Islet precursor cell (in vitro differentiated cells): ENCODE measurements around the gene SLC26A1.

ENCODE experiments used
- DNase-seq: peaks from one replicate; pipeline ENCODE4 v3.0.0-alpha.2; 2018

The SLC26A1 gene, protein sequence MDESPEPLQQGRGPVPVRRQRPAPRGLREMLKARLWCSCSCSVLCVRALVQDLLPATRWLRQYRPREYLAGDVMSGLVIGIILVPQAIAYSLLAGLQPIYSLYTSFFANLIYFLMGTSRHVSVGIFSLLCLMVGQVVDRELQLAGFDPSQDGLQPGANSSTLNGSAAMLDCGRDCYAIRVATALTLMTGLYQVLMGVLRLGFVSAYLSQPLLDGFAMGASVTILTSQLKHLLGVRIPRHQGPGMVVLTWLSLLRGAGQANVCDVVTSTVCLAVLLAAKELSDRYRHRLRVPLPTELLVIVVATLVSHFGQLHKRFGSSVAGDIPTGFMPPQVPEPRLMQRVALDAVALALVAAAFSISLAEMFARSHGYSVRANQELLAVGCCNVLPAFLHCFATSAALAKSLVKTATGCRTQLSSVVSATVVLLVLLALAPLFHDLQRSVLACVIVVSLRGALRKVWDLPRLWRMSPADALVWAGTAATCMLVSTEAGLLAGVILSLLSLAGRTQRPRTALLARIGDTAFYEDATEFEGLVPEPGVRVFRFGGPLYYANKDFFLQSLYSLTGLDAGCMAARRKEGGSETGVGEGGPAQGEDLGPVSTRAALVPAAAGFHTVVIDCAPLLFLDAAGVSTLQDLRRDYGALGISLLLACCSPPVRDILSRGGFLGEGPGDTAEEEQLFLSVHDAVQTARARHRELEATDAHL

DNA sequence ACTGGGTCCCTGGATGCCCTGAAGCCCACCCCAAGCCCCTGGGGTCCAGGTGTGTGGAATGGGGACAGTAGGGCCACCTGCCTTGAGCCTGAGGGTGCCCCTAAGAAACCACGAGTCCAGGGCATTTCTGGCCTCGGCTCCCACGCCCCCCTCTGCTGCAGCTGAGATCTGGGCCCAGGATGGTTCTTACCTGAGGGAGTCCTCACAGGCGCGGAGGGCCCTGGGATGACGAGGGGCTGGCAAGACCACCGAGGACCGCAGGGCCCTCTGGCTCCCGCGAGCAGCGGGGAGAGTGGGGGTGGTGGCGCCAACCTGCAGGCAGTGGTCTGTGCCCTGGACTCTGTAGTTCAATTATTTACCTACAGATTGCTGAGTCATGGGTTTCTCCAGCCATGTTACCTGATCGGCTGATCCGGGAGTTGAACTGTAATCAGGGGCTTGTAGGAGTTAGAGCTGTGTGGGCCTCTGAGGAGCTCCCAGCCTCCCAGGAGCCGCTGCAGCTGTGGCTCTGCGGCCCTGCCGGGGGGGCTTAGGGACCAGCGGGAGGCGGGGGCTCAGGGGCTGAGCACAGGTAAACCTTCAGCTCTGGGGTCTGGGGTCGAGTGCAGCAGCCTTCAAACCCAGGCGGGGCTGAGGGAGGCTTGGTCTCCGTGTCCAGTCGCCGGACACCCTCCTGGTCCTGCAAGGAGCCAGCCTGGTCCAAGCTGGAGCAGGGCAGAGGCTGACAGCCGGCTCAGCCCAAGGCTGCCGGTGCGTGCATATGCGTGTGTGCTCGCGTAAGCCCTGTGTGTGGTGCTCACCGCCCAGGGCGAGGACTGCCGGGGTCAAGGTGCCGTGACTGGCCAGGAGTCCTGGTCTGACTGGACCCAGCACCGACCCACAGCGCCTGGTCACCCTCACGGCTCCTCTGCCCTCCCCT lies at the start of gene SLC26A1:
Gene SLC26A1, minus strand, starts transcription at position 294 of the 919 bp plus-strand sequence. CDS start 1,701 bp downstream, outside the sequence.
- DNase-seq: no peak

DNA sequence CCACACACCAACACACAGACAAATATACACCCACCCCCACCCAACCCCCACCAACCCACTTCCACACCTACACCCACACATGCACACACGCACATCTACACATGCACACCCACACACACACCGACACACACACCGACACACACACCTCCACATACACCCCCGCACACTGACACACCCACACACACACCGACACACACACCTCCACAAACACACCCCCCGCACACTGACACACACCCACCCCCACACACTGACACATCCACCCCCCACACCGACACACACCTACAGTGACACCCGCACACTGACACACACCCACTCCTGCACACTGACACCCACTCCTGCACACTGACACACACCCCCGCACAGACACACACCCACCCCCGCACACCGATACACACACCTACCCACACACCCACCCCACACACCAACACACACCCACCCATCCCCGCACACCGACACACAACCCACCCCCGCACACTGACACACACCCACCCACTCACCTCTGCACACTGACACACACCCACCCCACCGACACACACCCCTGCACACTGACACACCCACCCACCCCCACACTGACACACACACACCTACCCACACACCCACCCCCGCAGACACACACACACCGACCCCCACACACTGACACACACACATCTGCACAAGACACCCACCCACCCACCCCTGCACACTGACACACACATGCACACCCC lies 49.3 kb upstream of the SLC26A1 start:
- DNase-seq: no peak

DNA sequence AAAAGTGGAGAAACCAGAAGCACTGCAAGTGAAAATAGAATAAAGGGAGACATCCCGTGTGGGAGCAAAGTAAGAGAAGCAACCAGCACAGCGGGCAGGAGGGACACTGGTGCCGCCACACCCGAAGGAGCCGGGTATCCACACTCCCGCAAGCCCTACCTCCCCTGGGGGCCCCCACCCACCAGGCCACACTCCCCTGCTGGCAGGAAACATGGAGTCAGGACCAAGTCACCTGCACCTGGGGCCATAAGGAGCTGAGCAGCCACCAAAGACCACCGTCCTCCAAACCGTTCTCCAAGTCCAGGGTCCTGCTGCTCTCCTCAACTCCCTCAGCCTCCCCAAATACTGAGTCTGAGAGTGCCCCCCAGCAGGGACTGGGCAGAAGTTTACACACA lies 48.7 kb upstream of the SLC26A1 start:
- DNase-seq: no peak

DNA sequence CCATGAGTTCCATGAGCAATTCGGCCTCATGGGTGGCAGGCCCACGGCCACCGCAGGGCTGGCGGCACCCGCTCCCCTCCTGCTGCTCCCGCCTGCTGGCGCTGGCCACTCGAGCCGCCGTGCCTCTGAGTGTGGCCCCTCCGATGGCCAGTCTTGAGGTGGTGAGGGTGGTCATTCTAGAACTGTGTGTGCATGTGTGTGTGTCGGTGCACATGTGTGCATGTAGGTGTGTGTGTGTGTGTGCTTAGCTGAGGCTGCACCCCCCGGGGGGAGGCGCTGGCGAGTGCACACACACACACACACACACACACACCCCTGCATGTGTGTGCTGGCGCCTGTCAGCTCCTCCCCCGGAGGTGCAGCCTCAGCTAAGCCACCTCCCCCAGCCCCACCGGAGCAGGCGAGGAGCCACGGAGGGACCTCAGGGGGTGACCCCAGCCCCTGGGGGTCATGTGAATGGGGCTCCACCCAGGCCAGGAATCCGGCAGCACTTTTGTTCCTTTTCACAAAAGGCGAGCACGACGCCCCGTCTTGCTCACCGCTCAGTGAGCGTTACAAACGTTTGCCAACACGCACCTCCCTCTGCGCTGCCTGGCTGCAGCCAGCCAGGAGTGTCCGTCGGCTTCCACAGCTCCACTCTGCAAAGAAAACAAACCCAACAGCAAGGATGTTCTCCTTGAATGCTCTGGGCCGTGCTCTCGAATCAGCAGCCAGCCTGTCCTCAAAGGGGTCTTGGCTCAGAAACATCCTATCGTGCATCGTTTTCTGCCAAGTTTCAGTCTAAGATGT lies 48.1 kb upstream of the SLC26A1 start:
- DNase-seq: no peak

DNA sequence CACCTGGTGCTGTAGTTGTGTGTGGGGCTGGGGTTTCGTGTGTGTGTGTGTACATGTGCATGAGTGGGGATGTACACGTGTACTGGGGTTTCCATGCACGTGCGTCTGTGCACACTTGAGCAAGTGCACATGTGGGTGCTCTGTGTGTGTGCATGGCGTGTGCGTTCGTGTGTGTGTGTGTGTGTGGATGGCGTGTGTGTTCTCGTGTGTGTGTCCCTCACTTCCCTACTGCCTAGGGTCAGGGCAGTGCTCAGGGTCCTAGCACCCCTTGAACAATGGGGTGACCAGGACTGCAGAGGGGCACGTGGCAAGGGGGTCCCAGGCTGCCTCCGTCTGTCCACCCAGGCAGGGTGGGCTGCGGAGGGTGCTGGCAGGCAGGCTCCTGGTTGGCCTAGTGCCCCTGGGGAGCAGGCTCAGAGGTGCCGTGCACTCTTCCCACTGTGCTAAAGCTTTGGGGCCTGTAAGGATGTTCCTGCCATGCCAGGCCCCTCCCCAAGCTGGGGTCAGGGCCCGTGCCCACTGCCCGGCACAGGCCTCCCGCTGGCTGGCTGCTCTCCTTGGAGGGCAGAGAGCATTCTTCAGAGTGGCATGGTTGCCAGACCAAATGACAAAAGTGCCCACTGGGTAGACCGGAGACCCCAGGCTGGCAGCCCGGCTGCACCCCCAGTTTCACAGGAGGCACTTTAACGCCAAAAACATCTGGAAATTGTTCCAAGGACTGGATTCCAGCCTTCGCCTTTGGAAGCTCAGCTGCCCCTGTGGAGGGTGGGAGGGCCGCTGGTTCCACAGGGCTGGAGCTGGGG lies 47.3 kb upstream of the SLC26A1 start:
- DNase-seq: no peak

DNA sequence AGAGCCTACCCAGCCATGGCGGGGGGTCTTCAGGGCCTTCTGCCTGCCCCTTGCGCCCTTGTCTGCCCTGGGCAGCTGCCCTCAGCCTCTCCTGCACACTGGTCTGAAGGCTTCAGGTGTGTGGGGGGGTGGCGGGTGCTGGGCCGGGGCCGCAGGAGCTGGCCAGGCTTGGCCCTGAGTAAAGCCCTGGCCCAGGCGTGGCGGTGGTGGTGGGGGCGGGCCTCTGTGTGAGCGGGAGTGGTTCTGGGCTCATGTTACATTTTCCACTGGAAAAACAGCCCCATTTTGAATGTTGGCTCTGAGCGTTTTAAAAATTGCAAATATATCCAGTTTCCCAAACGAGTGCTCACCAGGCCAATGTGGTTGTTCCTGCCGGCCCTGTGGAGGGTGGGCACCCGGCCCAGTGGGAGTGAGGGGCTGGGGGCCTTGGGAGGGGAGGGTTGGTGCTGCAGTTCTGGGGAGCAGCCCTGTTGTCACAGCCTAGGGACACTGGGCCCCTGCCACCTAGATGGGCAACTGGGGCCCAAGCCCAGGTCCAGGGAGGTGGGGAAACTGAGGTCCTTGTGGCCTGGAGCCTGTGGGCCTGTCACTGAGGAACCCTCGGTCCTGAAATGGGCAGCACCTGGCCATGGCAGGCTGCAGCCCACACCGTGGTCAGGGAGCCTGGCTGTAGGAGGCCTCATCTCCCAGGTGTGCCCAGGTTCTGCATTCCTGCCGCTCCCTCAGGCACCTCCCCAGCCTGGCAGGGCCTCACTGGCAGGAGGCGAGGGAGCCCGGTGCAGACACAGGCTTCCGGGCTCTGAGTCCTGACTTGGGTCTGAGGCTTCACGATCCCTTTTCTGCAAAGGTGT lies 46.5 kb upstream of the SLC26A1 start:
- DNase-seq: peak; percentile 77

DNA sequence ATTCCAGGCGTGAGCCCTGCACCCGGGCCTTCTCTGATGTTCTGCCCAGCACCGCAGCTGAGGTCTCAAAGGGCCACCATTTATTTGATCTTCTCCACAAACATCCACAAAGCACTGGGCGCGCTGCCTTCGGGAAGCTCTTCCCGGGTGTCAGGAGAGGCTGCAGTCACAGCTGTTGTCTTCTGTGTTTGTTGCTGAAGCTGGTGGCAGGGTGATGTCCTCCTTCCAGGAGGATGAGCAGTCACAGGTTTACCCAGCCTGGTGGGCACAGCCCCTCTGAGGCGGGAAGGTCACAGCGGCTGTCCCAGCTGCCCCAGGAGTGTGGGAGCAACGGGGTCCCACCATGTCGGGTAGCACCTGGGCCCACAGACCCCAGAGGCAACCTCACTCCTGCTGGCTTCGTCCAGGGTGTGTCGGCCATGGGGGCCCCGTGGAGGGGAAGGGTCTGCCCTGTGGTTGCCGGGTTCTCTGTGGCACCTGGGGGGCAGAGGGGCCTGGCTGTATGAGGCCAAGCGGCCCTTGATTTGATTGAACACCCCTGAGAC lies 45.8 kb upstream of the SLC26A1 start:
- no peak for DNase-seq

DNA sequence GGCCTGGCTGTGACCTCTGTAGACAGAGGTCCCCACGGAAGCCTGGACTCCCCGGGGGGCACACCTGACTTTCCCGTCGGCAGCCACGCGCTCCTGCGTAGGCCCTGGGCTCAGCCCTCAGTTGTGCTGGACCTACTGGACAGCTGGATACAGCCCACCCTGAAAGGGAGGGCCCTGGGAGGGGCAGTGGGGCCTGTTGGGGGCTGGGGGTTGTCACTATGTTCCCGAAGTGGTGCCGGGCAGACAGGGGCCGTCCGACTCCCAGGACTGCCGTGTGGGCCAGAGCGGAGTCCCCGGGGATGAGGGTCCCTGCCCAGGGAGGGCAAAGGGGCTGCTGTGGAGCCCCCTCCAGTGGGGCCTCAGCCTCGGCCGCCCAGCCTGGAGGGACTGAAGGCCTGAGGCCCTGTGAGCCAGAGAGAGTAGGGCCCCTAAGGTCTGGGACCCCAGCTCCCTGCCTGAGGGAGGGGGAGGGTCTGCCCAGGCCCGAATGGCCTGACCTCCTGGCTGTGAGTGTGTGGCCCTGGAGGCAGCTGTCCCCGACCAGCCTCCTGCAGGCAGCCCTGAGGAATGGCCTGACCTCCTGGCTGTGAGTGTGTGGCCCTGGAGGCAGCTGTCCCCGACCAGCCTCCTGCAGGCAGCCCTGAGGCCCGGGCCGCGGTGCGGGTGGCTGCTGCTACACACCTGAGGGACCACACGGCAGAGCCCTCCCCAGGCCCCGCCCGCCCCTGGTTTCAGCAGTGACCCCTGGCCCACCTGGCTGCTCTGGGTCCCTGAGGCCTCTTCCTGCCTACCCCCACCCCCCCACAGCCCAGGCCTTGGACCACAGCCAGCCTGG lies 44.0 kb upstream of the SLC26A1 start:
- DNase-seq: no peak

DNA sequence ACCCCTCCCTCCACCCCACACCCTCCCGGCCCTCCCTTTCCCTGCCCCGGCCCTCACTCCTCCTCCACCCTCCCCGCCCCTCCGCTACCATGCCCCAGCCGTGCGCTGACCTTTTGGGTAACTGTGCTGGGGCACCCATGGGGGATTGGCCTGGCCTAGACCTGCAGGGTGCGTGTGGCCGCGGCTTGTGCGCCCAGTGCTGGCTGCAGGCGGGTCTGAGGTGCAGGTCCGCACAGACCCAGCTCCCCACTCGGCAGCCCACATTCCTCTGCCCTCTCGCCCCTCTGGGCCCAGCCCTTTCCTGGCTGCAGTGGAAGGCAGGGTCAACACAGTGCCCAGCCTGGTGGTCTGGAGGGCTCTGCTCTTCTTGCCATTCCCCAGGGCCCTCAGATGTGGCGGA lies 42.9 kb upstream of the SLC26A1 start:
- DNase-seq: no peak

DNA sequence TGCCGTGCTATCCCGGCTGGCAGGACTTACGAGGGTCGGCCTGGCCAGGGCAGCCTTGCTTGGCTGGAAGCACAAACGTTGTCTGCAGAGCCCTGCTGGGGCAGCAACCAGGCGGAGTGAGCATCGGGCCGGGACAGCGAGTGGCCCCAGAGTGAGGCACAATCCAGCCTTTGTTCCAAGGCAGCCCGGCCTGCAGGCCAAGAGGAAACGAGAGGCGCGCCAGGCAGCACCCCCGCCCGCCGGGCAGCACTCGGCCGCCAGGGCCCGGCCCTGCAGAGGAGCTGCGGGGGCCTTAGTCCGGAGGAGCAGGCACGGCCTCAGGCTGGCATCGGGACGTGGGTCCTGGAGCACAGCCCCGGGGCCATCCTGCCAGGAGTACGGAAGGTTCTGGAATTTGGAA lies 42.3 kb upstream of the SLC26A1 start:
- no peak for DNase-seq

DNA sequence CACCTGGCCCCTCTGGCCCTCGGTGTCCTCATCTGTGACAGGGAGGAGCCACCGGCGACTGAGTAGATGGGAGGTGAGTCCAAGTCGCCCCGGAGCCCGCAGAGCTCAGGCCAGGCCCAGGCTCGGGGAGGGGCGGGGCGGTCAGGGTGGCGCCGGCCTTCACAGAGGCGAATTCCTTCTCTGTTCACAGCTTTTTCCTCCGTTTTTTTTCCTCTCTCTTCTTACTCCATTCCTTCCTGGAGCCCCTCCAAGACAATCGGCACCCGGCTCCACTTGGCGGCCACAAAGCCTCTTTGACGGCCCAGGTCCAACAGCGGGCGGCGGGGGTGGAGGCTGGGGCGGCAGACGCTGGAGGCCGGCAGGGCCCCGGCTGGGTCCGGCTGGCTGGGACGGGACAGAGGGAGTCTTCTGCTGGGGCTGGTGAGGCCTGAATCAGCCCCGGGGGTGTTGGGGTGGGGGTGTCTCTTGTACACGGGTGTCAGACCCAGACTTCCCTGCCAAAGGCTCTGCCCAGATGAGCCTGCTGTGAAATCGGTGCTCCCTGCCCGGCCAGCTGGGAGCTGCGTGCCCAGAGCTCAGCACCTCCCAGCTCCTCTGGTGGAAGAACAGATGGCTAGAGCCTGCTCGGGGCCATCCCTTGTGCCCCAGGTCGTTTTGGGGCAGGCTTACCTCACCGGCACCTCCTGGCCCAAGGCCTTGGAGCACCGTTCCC lies 40.8 kb upstream of the SLC26A1 start:
- DNase-seq: no peak

DNA sequence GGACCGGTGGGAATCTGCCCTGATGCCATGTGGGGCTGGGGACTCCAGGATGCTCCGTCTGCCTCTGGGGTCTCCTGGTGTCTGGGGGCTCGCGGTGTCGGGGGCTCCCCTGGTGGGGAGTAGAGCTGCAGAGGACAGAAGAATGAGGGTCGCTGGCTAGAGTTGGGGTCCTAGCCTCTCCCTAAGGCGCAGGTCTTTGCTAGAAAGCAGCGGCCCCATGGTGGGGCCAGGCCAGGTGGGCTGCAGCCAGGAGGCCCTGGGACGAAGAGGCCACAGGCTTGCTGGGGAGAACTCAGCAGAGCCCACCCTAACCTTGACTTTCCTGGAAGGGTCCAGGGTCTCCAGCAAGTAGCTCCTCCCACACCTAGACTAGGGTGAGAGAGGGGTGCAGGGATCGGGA lies 39.7 kb upstream of the SLC26A1 start:
- no peak for DNase-seq

DNA sequence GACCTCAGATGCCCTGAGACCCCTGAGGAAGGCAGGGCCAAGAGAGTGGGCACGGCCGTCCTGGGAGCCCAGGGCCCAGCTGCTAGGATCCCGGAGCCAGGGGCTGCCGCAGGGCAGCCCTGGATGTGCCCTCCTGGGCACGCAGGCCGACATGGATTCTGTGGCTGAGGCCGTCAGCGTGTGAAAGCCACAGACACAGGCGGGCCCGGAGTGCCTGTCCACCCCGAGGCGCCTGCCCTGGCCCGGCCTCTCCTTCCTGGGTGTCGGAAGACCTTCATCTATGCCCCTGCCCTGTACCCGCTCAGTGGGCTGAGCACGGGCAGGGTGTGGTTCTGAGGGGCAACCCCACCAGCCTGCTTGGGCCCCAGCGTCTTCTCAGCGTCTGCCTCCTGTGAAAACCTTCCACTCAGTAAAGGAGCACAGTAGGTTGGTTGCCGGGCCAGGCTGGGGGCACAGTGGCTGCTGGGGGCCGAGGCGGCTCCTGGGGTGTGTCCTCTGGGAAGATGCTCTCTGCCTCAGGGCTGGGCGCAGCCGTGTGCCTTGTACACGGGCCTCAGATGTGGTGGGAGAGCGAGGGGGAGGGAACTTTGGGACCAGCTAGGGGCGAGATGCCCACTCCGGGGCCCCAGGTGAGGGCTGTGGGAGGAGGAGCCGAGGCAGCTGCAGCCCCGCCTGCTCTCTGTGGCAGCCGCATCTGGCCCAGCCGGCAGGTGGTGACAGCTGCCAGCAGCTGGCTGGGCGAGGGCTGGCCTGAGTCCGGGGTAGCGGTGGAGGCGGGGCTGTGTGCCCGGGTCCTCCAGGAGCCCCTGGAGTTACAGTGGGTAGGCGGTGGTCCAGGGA lies 39.0 kb upstream of the SLC26A1 start:
- DNase-seq: no peak

DNA sequence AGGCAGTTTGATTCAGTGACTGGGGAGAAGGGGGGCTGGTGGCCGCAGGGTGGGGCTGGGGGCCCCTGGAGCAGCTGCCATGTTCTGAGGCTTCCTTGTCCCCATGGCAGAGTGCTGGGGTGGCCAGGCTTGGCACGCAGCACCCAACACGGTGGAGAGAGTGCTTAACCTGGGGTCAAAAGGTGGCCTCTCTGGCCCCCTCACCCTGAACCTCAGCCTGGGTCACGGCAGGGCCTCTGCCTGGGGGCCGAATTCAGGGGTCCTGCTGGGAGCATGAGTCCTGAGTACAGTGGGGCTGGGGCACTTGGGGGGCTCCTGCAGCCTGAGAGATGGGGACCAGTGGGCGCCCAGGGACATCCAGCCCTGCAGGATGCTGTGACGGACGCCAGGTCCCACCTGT lies 38.1 kb upstream of the SLC26A1 start:
- DNase-seq: no peak

DNA sequence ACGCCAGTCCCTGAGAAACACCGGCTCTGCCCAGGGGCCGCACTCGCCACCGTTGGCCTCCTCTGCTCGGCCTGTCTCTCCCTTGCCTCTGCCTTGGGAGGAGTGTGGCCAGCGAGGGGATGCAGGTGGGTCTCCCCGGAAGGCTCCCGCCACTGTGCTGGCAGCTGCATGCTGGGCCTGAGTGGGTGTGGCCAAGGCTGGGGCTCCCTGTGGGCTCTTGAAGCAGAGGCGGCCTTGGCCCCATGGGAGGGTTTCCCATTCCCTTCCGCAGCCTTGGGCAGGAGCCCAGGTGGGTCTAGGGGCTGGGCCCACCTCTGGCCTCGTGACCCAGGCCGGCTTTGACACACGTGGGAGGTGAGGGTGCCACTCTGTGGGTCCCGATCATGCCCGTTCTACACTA lies 37.4 kb upstream of the SLC26A1 start:
- DNase-seq: no peak

DNA sequence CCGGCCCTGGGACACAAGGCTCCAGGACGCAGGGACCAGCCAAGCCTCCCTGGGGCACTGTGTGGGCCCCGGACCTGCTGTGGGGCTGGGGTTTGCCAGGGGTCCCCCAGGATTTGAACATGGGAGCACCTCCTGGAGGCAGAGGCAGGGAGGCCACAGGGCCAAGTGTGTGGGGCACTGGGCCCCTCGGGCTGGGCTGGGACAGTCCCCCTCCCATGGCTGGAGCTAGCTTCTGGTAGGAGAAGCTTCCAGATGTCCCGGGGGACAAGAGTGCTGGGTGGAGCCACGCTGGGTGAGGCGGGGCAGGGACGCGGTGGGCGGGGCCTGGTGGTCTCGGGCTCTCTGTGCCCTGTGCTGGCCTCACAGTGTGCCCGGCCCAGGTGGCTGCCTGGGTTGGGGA lies 36.8 kb upstream of the SLC26A1 start:
- no peak for DNase-seq

DNA sequence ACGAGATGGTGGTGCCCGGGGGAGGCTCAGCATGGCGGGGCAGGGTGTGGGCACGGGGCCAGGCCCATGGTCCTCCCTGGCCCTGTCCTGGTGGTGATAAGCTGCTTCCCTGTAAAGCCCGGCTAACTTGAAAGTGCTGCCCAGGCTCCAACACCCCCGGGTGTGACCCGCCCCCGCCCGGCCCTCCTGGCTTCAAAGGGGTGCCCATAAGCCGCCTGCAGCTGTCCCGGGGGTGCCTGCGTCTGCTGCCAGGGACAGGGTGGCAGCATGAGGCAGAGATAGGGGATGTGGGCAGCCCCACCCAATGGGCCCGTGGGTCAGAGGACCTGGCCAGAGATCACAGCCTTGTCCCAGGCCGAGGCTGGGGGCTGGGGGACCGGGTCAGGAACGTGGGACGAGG lies 36.3 kb upstream of the SLC26A1 start:
- no peak for DNase-seq
